ENCODE data around the gene NT5DC1. TPM values are rescaled to one million over a fixed set of nuclear protein-coding genes. Genes with fewer than 3 reads are reported as not detected.

NT5DC1 gene
- total and polyA plus RNA-seq, 4 donors: 8.6 to 49.0 (median 22.1) TPM

DNA sequence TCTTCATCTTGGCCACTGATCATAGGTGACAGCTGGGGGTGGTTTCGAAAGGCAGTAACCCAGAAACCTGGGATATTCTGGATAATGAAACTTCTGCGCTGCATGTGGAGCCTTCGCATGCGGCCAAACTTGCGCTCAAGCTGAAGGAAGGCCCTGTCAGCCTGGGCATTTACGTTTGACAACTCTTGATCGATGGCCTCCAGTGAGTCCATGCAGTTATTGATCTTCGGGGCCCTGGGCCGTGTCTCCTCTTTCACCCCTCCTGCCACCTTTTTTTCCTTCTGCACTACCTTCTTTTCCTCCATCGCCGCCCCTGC lies 152.5 kb downstream of the NT5DC1 start:
- DNase-seq (no peak), ATAC-seq (ENCODE audit: insufficient read depth, low FRiP score) (no peak)
- H3K36me3 ChIP-seq (ENCODE audit: control insufficient read depth in 4 of 4, insufficient read depth in 4 of 4, low read length in 4 of 4): peaks cover 0 to 11% (median 2%) of the 10 kb centered on the region in 4 donors
- H3K27ac ChIP-seq (ENCODE audit: low read depth in 1 of 2, low read length in 1 of 2): peak overlapping the region; percentile 95 to 97
- H3K27me3 ChIP-seq (ENCODE audit: control insufficient read depth in 3 of 3, insufficient read depth in 3 of 3, low read length in 2 of 3): no peaks in the 10 kb centered on the region
- WGBS, 2 donors: 38 to 43% methylated on average over 11 of the region's 11 CpGs
- H3K9me3 ChIP-seq (ENCODE audit: control insufficient read depth in 4 of 4, insufficient read depth in 3 of 4, low read length in 3 of 4): no peaks in the 10 kb centered on the region
- TF ChIP-seq, protein P1, sequence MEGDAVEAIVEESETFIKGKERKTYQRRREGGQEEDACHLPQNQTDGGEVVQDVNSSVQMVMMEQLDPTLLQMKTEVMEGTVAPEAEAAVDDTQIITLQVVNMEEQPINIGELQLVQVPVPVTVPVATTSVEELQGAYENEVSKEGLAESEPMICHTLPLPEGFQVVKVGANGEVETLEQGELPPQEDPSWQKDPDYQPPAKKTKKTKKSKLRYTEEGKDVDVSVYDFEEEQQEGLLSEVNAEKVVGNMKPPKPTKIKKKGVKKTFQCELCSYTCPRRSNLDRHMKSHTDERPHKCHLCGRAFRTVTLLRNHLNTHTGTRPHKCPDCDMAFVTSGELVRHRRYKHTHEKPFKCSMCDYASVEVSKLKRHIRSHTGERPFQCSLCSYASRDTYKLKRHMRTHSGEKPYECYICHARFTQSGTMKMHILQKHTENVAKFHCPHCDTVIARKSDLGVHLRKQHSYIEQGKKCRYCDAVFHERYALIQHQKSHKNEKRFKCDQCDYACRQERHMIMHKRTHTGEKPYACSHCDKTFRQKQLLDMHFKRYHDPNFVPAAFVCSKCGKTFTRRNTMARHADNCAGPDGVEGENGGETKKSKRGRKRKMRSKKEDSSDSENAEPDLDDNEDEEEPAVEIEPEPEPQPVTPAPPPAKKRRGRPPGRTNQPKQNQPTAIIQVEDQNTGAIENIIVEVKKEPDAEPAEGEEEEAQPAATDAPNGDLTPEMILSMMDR (IDR thresholded peaks at IDR 0.05; ENCODE audit: control extremely low read depth, extremely low read depth): no peak
- peak overlapping the region; percentile 98 to 99 for H3K9ac ChIP-seq (ENCODE audit: insufficient read depth in 1 of 2, low read length in 2 of 2)
- H3K4me1 ChIP-seq (ENCODE audit: control insufficient read depth in 5 of 5, insufficient read depth in 5 of 5, low read length in 5 of 5): peaks cover 16 to 45% (median 28%) of the 10 kb centered on the region in 5 donors
- peak overlapping the region; percentile 96 for H3K4me3 ChIP-seq

DNA sequence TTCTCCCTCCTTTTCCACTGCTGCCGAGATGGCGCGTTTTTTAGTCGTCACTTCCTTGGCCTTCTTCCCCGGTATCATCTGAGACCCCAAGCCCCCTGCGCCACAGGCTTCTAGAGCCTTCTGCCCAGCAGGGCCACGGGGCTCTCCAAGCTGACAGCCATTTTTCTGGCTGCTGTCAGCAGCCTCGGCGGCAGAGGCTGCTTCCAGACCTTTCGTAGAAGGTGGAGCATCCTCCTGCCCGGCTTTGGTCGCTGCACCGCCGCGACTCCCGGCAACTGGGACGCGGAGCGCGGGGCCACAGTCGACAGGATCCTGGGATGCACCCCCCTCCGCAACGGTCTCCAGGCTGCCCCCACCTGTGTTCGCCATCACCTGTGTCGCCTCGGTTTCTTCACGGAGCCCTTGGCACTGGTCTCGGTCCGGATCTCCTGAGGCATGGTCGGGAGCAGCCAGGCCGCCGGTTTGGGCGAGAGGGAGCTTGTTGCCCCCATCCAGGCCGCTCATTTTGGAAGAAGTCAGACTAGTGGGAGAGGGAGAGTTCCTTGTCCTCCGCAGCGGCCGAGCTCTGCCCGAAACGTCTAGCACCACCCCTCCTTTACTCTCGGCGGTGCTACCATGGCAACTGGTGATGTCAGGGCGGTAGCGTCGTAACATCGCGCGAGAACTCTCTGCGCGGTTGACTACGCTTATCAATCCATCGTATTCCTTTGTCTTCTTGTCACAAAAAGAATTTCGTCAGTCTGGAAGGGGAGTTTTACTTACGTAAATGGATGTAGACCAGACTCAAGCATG lies 153.0 kb downstream of the NT5DC1 start, which contains the start of gene TSPYL4:
Gene TSPYL4, minus strand, starts transcription at position 571 of the 792 bp plus-strand sequence. Its CDS starts 67 bp downstream, at position 504.
- TF ChIP-seq, protein P1 (IDR thresholded peaks at IDR 0.05; ENCODE audit: control extremely low read depth, extremely low read depth): no peak
- H3K4me1 ChIP-seq (ENCODE audit: control insufficient read depth in 5 of 5, insufficient read depth in 5 of 5, low read length in 5 of 5): peaks cover 16 to 45% (median 28%) of the 10 kb centered on the region in 5 donors
- no peaks in the 10 kb centered on the region for H3K27me3 ChIP-seq (ENCODE audit: control insufficient read depth in 3 of 3, insufficient read depth in 3 of 3, low read length in 2 of 3)
- ATAC-seq (ENCODE audit: insufficient read depth, low FRiP score) (peak; percentile 94), DNase-seq (peak; percentile 98 to 99 (median 99))
- H3K27ac ChIP-seq (ENCODE audit: low read depth in 1 of 2, low read length in 1 of 2): peak within 1 kb of the TSS; percentile 95 to 97
- WGBS, 2 donors: 0% methylated on average over 42 to 53 of the region's 53 CpGs
- H3K4me3 ChIP-seq: peak within 1 kb of the TSS; percentile 96
- peaks cover 0 to 11% (median 2%) of the 10 kb centered on the region in 4 donors for H3K36me3 ChIP-seq (ENCODE audit: control insufficient read depth in 4 of 4, insufficient read depth in 4 of 4, low read length in 4 of 4)
- H3K9ac ChIP-seq (ENCODE audit: insufficient read depth in 1 of 2, low read length in 2 of 2): peak within 1 kb of the TSS; percentile 98 to 99
- no peaks in the 10 kb centered on the region for H3K9me3 ChIP-seq (ENCODE audit: control insufficient read depth in 4 of 4, insufficient read depth in 3 of 4, low read length in 3 of 4)

DNA sequence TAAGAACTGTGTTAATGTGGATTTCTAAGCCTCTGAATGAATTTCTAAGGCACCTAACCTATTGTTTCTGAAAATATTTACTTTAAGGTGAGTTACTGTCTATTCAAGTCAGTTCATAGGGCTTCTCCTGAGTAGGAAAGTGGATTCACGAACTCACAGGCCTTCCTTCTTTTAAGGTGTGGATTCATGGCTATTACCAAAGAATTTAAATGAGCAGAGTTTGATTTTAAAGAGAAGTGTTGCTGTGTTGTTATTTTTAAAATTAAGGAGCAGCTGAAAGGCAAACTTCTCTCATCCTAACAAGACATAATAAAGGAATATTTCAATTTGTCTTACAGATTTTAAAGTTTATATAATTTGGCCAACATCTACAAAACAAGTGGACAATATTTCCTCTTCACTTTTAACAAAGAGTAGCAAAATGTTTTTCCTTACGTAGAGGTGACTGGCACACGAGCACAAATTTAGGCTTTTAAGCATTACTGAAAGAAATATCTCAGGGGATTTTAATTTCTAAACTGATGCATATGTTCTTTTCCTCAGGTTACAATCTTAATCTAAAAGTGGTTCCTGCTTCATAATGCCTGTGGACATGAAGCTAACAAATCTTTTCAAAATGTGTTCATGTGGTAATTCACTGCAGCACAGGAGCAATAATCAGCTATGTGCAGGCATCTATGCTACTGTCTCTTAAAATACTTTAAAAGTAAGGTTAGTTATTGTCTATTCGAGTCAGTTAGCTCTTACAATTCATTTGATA lies 153.8 kb downstream of the NT5DC1 start:
- Histone ChIP-seq H3K4me3 (no peak overlapping the region), H3K27me3 (ENCODE audit: control insufficient read depth in 3 of 3, insufficient read depth in 3 of 3, low read length in 2 of 3) (no peaks in the 10 kb centered on the region), H3K27ac (ENCODE audit: low read depth in 1 of 2, low read length in 1 of 2) (peak overlapping the region in 1 of 2 donors; percentile 95), H3K9me3 (ENCODE audit: control insufficient read depth in 4 of 4, insufficient read depth in 3 of 4, low read length in 3 of 4) (no peaks in the 10 kb centered on the region), H3K36me3 (ENCODE audit: control insufficient read depth in 4 of 4, insufficient read depth in 4 of 4, low read length in 4 of 4) (peaks cover 0 to 13% (median 2%) of the 10 kb centered on the region in 4 donors), H3K9ac (ENCODE audit: insufficient read depth in 1 of 2, low read length in 2 of 2) (peak overlapping the region; percentile 98 to 99), H3K4me1 (ENCODE audit: control insufficient read depth in 5 of 5, insufficient read depth in 5 of 5, low read length in 5 of 5) (peaks cover 16 to 45% (median 28%) of the 10 kb centered on the region in 5 donors)
- ATAC-seq (ENCODE audit: insufficient read depth, low FRiP score) (no peak), DNase-seq (peak in 2 of 3 donors; percentile 50 to 73)
- 11 to 15% methylated on average over 4 of the region's 4 CpGs for WGBS, 2 donors
- TF ChIP-seq, protein P1 (IDR thresholded peaks at IDR 0.05; ENCODE audit: control extremely low read depth, extremely low read depth): no peak

Measured in lung (tissue), 12 donors.